Thyroid gland (tissue), 4 donors: ENCODE results near the gene SGSH. TPM values are rescaled to one million over a fixed set of nuclear protein-coding genes. Genes with fewer than 3 reads are reported as not detected.

Experiments
- DNase-seq, 2 donors: peaks; one replicate each; pipeline ENCODE4 v3.0.0-alpha.2; 2019
- H3K27ac ChIP-seq, 3 donors: fragments of 200-600 bp; sonication (generic); 1 replicate in 2 of 3; 2 replicates in 1 of 3; pipeline ENCODE4 v1.5.1; 2016 to 2019; ENCODE audit warnings: mild to moderate bottlenecking in 1 of 3, moderate library complexity in 1 of 3
- H3K27me3 ChIP-seq: fragments of 200-600 bp; sonication (generic); one replicate; pipeline ENCODE4 v1.5.1; 2019
- H3K36me3 ChIP-seq, 2 donors: fragments of 200-600 bp; sonication (generic); one replicate each; pipeline ENCODE4 v1.5.1; 2016 to 2019
- H3K4me1 ChIP-seq, 2 donors: fragments of 200-600 bp; sonication (generic); one replicate each; pipeline ENCODE4 v1.5.1; 2017 to 2019
- H3K4me3 ChIP-seq, 3 donors: fragments of 200-600 bp; sonication (generic); replicated peaks in 1 of 3; 1 replicate in 2 of 3; 2 replicates in 1 of 3; pipeline ENCODE4 v1.5.1; 2016; ENCODE audit warnings: mild to moderate bottlenecking in 1 of 3
- H3K9me3 ChIP-seq: fragments of 200-600 bp; sonication (generic); one replicate; pipeline ENCODE4 v1.5.1; 2017
- POLR2A ChIP-seq, 2 donors: fragments of 450-650 bp; IDR thresholded peaks; one replicate each; pipeline ENCODE4 v1.6.1; 2017; ENCODE audit warnings: antibody characterized with exemption in 2 of 2, mild to moderate bottlenecking in 2 of 2, moderate library complexity in 1 of 2
- WGBS, 2 donors: methylation state at CpG; one replicate each; pipeline ENCODE4 v1.1.5; 2017; 5-methylcytosine and 5-hydroxymethylcytosine counted together
- intact Hi-C: fragments of 100-400 bp; cut with DNase I; formaldehyde crosslinking; loops from one replicate; pipeline ENCODE4 v1.15.1; 2023
- total RNA-seq, 4 donors: library from RNA; depleted of rRNA; stranded (reverse); fragments of >200 nt; gene quantifications; one replicate each; pipeline ENCODE4 v1.2.3, GENCODE V29; 2016
- TF ChIP-seq, protein P1 (sequence below), 6 experiments: fragments of 200-600 bp in 3 of 6; fragments of 450-650 bp in 3 of 6; sonication (generic) in 3 of 6; IDR thresholded peaks; one replicate each; pipeline ENCODE4 v1.5.1; 2016 to 2019; ENCODE audit warnings: antibody characterized with exemption in 6 of 6, mild to moderate bottlenecking in 2 of 6, inconsistent platforms in 1 of 6, moderate library complexity in 1 of 6

Gene SGSH
- total RNA-seq, 4 donors from 2014 or later: 31.8 to 48.5 (median 38.2) TPM

DNA sequence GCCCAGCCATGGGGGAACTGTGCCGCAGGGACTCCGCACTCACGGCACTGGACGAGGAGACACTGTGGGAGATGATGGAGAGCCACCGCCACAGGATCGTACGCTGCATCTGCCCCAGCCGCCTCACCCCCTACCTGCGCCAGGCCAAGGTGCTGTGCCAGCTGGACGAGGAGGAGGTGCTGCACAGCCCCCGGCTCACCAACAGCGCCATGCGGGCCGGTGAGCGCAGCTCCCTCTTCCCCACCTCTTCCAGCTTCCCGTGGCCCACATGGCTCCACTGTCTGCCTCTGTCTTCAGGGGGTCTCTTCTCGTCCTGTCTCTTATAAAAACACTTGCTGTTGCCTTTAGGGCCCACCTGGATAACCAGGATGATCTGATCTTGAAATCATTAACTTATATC lies 38.7 kb downstream of the SGSH start:
- intact Hi-C loops: no loop called here
- Histone ChIP-seq H3K9me3 (no peaks in the 10 kb centered on the region), H3K27ac (no peak overlapping the region), H3K4me1 (no peaks in the 10 kb centered on the region), H3K36me3 (no peaks in the 10 kb centered on the region), H3K27me3 (no peaks in the 10 kb centered on the region), H3K4me3 (no peak overlapping the region)
- TF ChIP-seq POLR2A (IDR thresholded peaks at IDR 0.05): no peak
- TF ChIP-seq, protein P1, sequence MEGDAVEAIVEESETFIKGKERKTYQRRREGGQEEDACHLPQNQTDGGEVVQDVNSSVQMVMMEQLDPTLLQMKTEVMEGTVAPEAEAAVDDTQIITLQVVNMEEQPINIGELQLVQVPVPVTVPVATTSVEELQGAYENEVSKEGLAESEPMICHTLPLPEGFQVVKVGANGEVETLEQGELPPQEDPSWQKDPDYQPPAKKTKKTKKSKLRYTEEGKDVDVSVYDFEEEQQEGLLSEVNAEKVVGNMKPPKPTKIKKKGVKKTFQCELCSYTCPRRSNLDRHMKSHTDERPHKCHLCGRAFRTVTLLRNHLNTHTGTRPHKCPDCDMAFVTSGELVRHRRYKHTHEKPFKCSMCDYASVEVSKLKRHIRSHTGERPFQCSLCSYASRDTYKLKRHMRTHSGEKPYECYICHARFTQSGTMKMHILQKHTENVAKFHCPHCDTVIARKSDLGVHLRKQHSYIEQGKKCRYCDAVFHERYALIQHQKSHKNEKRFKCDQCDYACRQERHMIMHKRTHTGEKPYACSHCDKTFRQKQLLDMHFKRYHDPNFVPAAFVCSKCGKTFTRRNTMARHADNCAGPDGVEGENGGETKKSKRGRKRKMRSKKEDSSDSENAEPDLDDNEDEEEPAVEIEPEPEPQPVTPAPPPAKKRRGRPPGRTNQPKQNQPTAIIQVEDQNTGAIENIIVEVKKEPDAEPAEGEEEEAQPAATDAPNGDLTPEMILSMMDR (IDR thresholded peaks at IDR 0.05): no peak
- DNase-seq: no peak
- WGBS, 2 donors: 86 to 93% methylated on average over 17 of the region's 17 CpGs

GRCh38 chr17:80180192-80180591 lies 39.9 kb downstream of the SGSH start:
- no peaks in the 10 kb centered on the region for H3K36me3 ChIP-seq
- intact Hi-C loops: no loop called here
- no peak for TF ChIP-seq POLR2A (IDR thresholded peaks at IDR 0.05)
- TF ChIP-seq, protein P1 (IDR thresholded peaks at IDR 0.05): no peak
- no peak for DNase-seq
- 61 to 81% methylated on average over 10 to 11 of the region's 14 CpGs for WGBS, 2 donors
- no peaks in the 10 kb centered on the region for H3K27me3 ChIP-seq
- H3K27ac ChIP-seq: no peak overlapping the region
- H3K4me3 ChIP-seq: no peak overlapping the region
- H3K9me3 ChIP-seq: no peaks in the 10 kb centered on the region
- H3K4me1 ChIP-seq: no peaks in the 10 kb centered on the region

- H3K4me3 ChIP-seq: no peak overlapping the region
- no peaks in the 10 kb centered on the region for H3K4me1 ChIP-seq
- H3K9me3 ChIP-seq: no peaks in the 10 kb centered on the region
- TF ChIP-seq POLR2A (IDR thresholded peaks at IDR 0.05): no peak
- TF ChIP-seq, protein P1 (IDR thresholded peaks at IDR 0.05): no peak
- H3K36me3 ChIP-seq: no peaks in the 10 kb centered on the region
- intact Hi-C loops: no loop called here
- no peaks in the 10 kb centered on the region for H3K27me3 ChIP-seq
- no peak for DNase-seq
- H3K27ac ChIP-seq: no peak overlapping the region
- 88% methylated on average over 19 to 21 of the region's 21 CpGs for WGBS, 2 donors
Observed at GRCh38 chr17:80177986-80178595, 42.0 kb downstream of the SGSH start.

DNA sequence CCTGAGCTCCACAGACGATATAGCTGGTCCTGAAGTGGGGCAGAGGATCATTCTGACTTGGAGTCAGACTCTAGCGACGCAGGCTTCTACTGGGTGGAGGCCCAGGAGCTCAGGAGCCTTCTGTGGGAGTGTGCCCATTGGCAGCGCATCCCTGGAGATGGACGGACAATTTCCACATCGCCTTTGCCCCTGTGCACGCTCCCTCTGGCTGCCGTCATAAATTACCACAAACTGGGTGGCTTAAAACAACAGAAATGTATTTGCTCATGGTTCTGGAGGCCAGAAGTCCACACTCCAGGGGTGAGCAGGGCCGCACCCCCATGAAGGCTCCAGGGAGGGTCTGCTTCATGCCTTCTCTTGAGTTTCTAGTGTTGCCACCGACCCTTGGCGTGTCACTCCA lies 43.4 kb downstream of the SGSH start:
- WGBS, 2 donors: 84 to 92% methylated on average over 11 of the region's 11 CpGs
- no peaks in the 10 kb centered on the region for H3K4me1 ChIP-seq
- no peak for DNase-seq
- H3K27me3 ChIP-seq: no peaks in the 10 kb centered on the region
- TF ChIP-seq POLR2A (IDR thresholded peaks at IDR 0.05): no peak
- TF ChIP-seq, protein P1 (IDR thresholded peaks at IDR 0.05): no peak
- no peaks in the 10 kb centered on the region for H3K9me3 ChIP-seq
- H3K4me3 ChIP-seq: no peak overlapping the region
- no peak overlapping the region for H3K27ac ChIP-seq
- intact Hi-C loops: no loop called here
- no peaks in the 10 kb centered on the region for H3K36me3 ChIP-seq

- intact Hi-C loops: no loop called here
- Histone ChIP-seq H3K27me3 (no peaks in the 10 kb centered on the region), H3K4me1 (no peaks in the 10 kb centered on the region), H3K9me3 (no peaks in the 10 kb centered on the region), H3K36me3 (no peaks in the 10 kb centered on the region), H3K27ac (no peak overlapping the region), H3K4me3 (no peak overlapping the region)
- 94 to 97% methylated on average over 6 of the region's 6 CpGs for WGBS, 2 donors
- DNase-seq: no peak
- no peak for TF ChIP-seq POLR2A (IDR thresholded peaks at IDR 0.05)
- TF ChIP-seq, protein P1 (IDR thresholded peaks at IDR 0.05): no peak
Observed at GRCh38 chr17:80173916-80174315, 46.2 kb downstream of the SGSH start.
